NT2/D1 (cell line): ENCODE data around the gene CFAP73.

Source experiments
- SUZ12 ChIP-seq: IDR thresholded peaks from 2 replicates; pipeline ENCODE4 v1.6.1; 2011; ENCODE audit not compliant: insufficient read length, insufficient read depth; ENCODE audit errors: extremely low read depth
- ZNF274 ChIP-seq: IDR thresholded peaks from 2 replicates; pipeline ENCODE4 v1.6.1; 2011; ENCODE audit warnings: mild to moderate bottlenecking, low read depth, low read length

- TF ChIP-seq ZNF274 = no peak
- no peak for TF ChIP-seq SUZ12
Observed at GRCh38 chr12:113162102-113163029, 12.8 kb downstream of the CFAP73 start.
